Measurements from ENCODE around the gene SPECC1. TPM values are rescaled to one million over a fixed set of nuclear protein-coding genes. Genes with fewer than 3 reads are reported as not detected.

The SPECC1 gene
- total and polyA plus RNA-seq, 2 donors (not counting 3 experiments of a cell fraction or from before 2014, with no cell fraction given) = 5.3 to 20.4 TPM

GRCh38 chr17:20109076-20109475 is 99.9 kb downstream of the SPECC1 start:
- intact Hi-C loops (cut with micrococcal nuclease) = no loop called here
- DNase-seq (ENCODE audit: low read depth, low spot score) (no peak), FAIRE-seq (no peak)
- Histone ChIP-seq H3K9me1 (replicated peaks; ENCODE audit: control insufficient read depth, extremely low read depth, insufficient read depth, low read length) (no peaks in the 10 kb centered on the region), H3K9me3 (replicated peaks; ENCODE audit: control insufficient read depth, insufficient read depth, low read length) (no peaks in the 10 kb centered on the region), H3K79me2 (ENCODE audit: control insufficient read depth, insufficient read depth, low read length) (no peaks in the 10 kb centered on the region), H3K36me3 (ENCODE audit: control insufficient read depth in 2 of 2, extremely low read depth in 1 of 2, insufficient read depth in 2 of 2, low read length in 2 of 2) (no peaks in the 10 kb centered on the region), H2AFZ (ENCODE audit: low read depth, low read length) (no peak overlapping the region), H4K20me1 (replicated peaks; ENCODE audit: control insufficient read depth, extremely low read depth, insufficient read depth, low read length) (no peaks in the 10 kb centered on the region), H3K4me3 (replicated peaks in 1 of 3; ENCODE audit: insufficient read depth in 1 of 3, low read depth in 1 of 3, low read length in 3 of 3) (no peak overlapping the region), H3K4me1 (ENCODE audit: control insufficient read depth, extremely low read depth, insufficient read depth, low read length) (no peaks in the 10 kb centered on the region), H3K27me3 (ENCODE audit: control insufficient read depth in 2 of 2, insufficient read depth in 2 of 2, low read length in 2 of 2) (peaks cover 1 to 7% of the 10 kb centered on the region in 2 experiments), H3K4me2 (ENCODE audit: insufficient read depth, low read length) (no peak overlapping the region), H3K9ac (replicated peaks; ENCODE audit: extremely low read depth, insufficient read depth, low read length) (no peak overlapping the region), H3K27ac (ENCODE audit: insufficient read depth, low read depth, low read length) (no peak overlapping the region)
- BruUV-seq (replicated peaks) = no TSS peak
- ChIA-PET POLR2A (no interaction called here), CTCF (no interaction called here)
- dilution Hi-C loops (cut with MboI; ENCODE audit: extremely low pct_ligation_motif_present, low sequenced_read_pairs) = no loop called here
- TF ChIP-seq MYC (IDR thresholded peaks at IDR 0.05; ENCODE audit: low read depth, low read length) = no peak
- TF ChIP-seq POLR2AphosphoS5 (IDR thresholded peaks at IDR 0.05; ENCODE audit: insufficient read depth, low read depth, low read length) = no peak
- no peak for TF ChIP-seq EZH2 (IDR thresholded peaks at IDR 0.05; ENCODE audit: borderline replicate concordance, low read depth, low read length, severe bottlenecking)
- no peak for TF ChIP-seq FOS (IDR thresholded peaks at IDR 0.05; ENCODE audit: borderline replicate concordance, insufficient read depth, low read length)
- TF ChIP-seq MAX (IDR thresholded peaks at IDR 0.05; ENCODE audit: insufficient read depth, insufficient read length) = no peak
- no peak for TF ChIP-seq GATA2 (IDR thresholded peaks at IDR 0.05; ENCODE audit: insufficient read depth, insufficient read length, low read depth, low read length)
- no peak for TF ChIP-seq JUN (IDR thresholded peaks at IDR 0.05; ENCODE audit: borderline replicate concordance, insufficient read depth, insufficient read length, low read depth)
- no peak for TF ChIP-seq CTCF (IDR thresholded peaks at IDR 0.05; ENCODE audit: extremely low read depth in 1 of 2, insufficient read depth in 1 of 2, low read depth in 1 of 2, low read length in 2 of 2)
- TF ChIP-seq POLR2A (IDR thresholded peaks at IDR 0.05; ENCODE audit: low read depth, low read length) = no peak
